SW 1271 (cell line): ENCODE measurements around the gene HTD2.
A peak's percentile ranks its signal among the peaks of the same experiment; 100 is the strongest.

Experiments
- DNase-seq, 2 experiments: peaks; one replicate each; lab custom pipeline; 2025; lab: John Stamatoyannopoulos, UW

Gene HTD2

GRCh38 chr3:58292866-58293265 is 13.5 kb upstream of the HTD2 start:
- no peak for DNase-seq

DNA sequence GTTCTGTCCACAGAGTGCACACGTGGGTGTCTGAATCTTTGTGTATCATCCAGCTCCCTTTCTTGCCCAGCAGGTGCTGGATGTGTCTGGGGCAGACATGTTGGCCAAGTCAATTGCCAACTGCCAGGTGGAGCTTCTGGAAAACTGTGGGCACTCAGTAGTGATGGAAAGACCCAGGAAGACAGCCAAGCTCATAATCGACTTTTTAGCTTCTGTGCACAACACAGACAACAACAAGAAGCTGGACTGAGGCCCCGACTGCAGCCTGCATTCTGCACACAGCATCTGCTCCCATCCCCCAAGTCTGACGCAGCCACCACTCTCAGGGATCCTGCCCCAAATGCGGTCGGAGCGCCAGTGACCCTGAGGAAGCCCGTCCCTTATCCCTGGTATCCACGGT is 12.8 kb upstream of the HTD2 start:
- DNase-seq: no peak

GRCh38 chr3:58296269-58296668 is 10.1 kb upstream of the HTD2 start:
- no peak for DNase-seq

DNA sequence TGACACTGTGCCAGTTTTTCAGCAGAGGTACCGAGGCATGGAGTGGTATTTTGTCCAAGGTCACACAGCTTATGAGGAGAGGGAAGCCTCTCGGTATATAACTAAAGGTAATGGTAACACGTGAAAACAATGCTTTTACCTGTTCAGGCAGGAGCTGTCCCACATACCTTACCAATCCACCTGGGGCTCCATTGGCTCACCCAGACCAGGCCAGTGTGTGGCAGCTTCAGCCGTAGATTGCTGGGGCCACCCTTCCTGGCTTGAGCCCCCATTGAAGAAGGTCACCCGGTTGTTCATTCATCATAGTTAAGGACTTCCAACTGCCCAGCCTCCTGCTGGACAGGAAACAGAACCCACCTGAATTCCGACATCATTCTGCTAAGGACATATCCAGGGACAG is 9.5 kb upstream of the HTD2 start:
- no peak for DNase-seq

GRCh38 chr3:58298190-58298589 is 8.1 kb upstream of the HTD2 start:
- no peak for DNase-seq

- no peak for DNase-seq
Observed at GRCh38 chr3:58299075-58299474, 7.2 kb upstream of the HTD2 start.

- DNase-seq: peak in 1 of 2 experiments; percentile 25
Observed at GRCh38 chr3:58299839-58300516, 6.3 kb upstream of the HTD2 start.

GRCh38 chr3:58307639-58308215 is 1.4 kb downstream of the HTD2 start:
- peak; percentile 5 to 51 for DNase-seq

- no peak for DNase-seq
Observed at GRCh38 chr3:58308728-58309127, 2.4 kb downstream of the HTD2 start.

DNA sequence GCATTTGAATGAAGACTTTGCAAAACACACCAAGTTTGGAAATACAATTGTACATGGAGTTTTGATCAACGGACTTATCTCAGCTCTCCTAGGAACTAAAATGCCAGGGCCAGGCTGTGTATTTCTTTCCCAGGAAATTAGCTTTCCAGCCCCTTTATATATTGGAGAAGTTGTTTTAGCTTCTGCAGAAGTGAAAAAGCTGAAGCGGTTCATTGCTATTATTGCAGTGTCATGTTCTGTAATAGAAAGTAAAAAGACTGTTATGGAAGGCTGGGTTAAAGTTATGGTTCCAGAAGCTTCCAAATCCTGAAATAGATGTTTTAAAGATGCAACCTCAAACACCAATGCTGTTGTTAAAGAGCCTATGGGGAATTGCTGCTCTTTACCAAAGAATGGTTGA is 11.5 kb downstream of the HTD2 start:
- no peak for DNase-seq

GRCh38 chr3:58321791-58322190 is 15.5 kb downstream of the HTD2 start:
- no peak for DNase-seq

GRCh38 chr3:58322793-58323192 is 16.5 kb downstream of the HTD2 start:
- DNase-seq: no peak

DNA sequence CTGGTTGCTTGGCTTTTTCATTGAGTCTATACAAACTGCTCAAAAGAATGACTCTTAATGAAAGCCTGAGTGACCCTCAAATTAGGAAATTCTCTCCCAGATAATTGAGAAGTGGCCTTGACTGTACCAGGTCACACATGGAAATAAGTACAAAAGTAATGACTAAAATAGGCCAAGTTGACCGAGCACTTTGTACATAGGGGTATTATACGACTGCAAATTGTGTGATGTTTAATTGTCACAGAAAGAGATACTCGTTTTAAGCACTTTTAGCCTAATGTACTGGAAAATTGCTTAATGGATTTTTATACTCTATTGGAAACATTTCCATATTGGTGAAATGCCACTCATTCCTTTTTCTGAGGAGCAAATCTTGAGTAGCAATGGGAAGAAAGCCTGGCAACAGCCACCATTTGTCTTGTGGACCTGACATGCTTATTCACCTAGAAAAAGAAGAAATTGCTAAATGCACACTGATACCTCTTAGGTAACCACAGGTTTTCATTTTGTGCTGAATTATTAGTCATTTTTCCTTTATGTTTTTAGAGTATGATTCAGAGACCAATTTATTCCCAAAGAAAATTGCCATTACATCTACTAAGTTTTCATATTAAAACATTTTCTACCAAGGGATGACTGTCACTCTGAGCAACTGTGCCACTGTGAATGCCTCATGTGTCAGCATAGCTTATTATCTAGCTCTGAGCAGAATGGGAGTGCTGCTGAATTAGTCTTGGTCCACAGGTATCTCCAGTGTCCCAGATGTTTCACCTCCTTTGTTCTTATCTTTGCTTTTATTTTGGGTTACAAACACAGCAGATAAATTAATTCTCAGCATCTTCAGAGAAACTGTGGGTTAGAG is 17.4 kb downstream of the HTD2 start:
- no peak for DNase-seq

DNA sequence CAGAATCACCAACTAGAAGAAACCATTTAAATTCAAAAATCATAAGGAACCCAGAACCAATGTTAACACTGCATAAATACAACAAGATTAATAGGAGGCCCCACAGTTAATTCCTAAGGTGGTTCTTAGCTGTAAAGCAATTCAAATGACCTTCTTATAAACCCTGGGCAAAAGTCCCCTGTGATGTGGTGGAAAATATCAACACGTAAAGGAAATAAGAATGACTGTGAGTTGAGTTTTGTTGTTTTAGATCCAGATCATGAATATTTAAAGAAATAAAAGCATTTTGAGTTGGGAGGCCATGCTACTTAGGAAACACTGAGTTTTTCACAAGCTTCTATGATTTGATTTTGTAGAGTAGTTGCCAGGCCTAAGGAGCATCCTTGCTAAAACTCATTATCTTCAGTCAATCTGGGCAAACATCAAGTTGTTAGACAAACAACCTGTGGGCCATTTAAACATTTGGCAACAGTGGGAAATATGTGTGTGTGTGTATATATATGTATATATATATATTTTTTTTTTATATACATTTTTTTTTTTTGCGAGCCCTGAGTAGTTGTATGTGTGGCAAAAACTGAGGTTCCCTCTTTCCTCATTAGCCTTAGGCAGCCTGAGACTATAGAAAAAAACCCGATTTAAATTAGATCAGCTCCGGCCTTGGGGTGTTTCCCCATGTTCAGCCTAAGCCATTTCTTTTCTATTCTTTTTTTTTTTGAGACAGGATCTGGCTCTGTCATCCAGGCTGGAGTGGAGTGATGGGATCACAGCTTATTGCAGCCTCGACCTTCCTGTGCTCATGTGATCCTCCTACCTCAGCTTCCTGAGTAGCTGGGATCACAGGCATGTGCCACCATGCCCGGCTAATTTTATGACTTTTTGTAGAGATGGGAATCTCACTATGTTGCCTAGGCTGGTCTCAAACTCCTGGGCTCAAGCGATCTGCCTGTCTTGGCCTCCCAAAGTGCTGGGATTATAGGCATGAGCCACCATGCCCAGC is 18.4 kb downstream of the HTD2 start:
- no peak for DNase-seq

DNA sequence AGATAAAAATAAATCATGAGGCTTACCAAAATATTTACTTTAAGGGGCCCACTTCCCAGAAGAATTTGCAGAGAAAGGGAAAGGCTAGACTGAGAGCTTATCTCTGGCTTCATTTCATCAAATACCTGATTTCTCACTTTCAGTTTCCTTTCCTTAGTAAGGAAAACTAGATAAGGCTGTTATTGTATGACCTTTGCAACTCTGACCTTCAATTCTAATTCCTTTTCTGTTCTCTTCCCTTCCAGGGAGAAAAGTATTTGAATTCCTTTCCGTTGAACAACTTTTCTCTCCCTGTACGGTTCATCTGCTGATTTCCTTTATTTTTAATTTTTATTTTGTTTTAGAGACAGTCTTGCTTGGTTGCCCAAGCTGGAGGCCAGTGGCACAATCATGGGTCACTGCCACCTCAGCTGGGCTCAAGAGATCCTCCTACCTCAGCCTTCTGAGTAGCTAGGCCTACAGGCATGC is 19.2 kb downstream of the HTD2 start:
- no peak for DNase-seq

GRCh38 chr3:58326267-58326900 is 20.1 kb downstream of the HTD2 start:
- DNase-seq: no peak

DNA sequence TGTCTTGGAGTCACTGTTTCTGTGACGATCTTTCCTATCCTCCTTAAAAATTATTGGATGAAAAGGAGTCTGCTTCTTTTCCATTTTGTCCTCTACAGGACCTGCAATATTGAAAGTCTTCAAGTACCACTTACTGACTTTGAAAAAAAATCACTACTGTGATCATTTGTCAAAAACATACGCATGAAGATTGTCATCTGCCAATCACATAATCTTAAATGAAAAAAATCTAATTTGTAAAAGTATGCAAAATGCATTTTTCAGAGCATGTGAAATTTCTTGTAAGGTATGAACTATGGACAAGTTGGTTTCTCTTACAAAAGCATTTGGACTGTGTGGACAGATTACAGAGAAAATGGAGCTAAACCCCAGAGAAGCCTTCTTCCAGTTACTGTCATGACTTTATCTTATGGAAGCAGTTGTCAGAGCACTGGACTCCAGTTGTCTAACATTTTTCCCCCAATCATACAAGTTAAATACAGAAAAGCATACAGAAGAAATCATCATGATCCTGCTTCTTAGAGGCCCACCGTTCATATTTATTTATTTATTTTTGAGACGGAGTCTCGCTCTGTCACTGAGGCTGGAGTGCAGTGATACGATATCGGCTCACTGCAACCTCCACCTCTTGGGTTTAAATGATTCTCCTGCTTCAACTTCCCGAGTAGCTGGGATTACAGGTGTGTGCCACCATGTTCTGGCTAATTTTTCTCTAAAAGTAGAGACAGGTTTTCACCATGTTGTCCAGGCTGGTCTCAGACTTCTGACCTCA is 23.0 kb downstream of the HTD2 start:
- DNase-seq: no peak

GRCh38 chr3:58329922-58330413 is 23.6 kb downstream of the HTD2 start:
- no peak for DNase-seq

DNA sequence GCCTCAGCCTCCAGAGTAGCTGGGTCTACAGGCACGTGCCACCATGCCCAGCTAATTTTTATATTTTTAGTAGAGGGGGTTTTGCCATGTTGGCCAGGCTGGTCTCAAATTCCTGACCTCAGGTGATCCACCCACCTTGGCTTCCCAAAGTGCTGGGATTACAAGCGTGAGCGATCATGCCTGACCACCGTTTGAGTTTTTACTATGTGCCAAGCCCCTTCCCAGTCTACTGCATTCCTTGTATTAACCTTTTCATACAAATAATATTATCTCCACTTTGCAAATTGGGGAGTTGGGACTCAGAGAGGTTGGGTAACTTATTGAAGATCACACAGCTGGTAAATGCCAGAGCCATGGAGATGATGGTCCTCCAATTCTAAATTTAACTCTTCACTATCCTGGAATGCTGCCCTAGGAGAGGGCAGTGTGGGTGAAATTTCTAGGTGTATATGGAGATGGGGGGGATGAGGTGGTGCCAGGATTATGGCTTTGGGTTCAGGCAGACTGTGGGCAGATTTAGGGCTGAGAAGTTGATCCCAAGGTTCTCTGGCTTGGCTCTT is 25.4 kb downstream of the HTD2 start:
- no peak for DNase-seq
